Measurements from ENCODE around the gene SYNPO2L.

The SYNPO2L gene

GRCh38 chr10:73647875-73648651, 7.8 kb downstream of the SYNPO2L start:
- Histone ChIP-seq H3K4me1 (ENCODE audit: control insufficient read depth, low read depth, low read length) (no peaks in the 10 kb centered on the region), H3K9ac (ENCODE audit: low read length) (no peak overlapping the region)

GRCh38 chr10:73647211-73647874, 8.5 kb downstream of the SYNPO2L start:
- Histone ChIP-seq H3K36me3 (ENCODE audit: control insufficient read depth, low read depth, low read length) (no peaks in the 10 kb centered on the region), H3K4me1 (ENCODE audit: control insufficient read depth, low read depth, low read length) (no peaks in the 10 kb centered on the region), H3K27me3 (ENCODE audit: control insufficient read depth, insufficient read depth, low read length) (no peaks in the 10 kb centered on the region), H3K27ac (ENCODE audit: low read length) (no peak overlapping the region), H3K9me3 (ENCODE audit: control insufficient read depth, low read depth, low read length) (no peaks in the 10 kb centered on the region), H3K9ac (ENCODE audit: low read length) (no peak overlapping the region), H3K4me3 (ENCODE audit: low read length) (peak overlapping the region; percentile 38)

More at GRCh38 chr10:73647875-73648651, 7.8 kb downstream of the SYNPO2L start:
- H3K27ac ChIP-seq (ENCODE audit: low read length) = no peak overlapping the region
- H3K36me3 ChIP-seq (ENCODE audit: control insufficient read depth, low read depth, low read length) = no peaks in the 10 kb centered on the region
- H3K4me3 ChIP-seq (ENCODE audit: low read length) = peak overlapping the region; percentile 38
- no peaks in the 10 kb centered on the region for H3K27me3 ChIP-seq (ENCODE audit: control insufficient read depth, insufficient read depth, low read length)
- H3K9me3 ChIP-seq (ENCODE audit: control insufficient read depth, low read depth, low read length) = no peaks in the 10 kb centered on the region

- Histone ChIP-seq H3K36me3 (ENCODE audit: control insufficient read depth, low read depth, low read length) (no peaks in the 10 kb centered on the region), H3K4me3 (ENCODE audit: low read length) (no peak overlapping the region), H3K27me3 (ENCODE audit: control insufficient read depth, insufficient read depth, low read length) (no peaks in the 10 kb centered on the region), H3K9ac (ENCODE audit: low read length) (no peak overlapping the region), H3K9me3 (ENCODE audit: control insufficient read depth, low read depth, low read length) (no peaks in the 10 kb centered on the region), H3K27ac (ENCODE audit: low read length) (no peak overlapping the region), H3K4me1 (ENCODE audit: control insufficient read depth, low read depth, low read length) (no peaks in the 10 kb centered on the region)
Measured at GRCh38 chr10:73646598-73647041, 9.2 kb downstream of the SYNPO2L start.

GRCh38 chr10:73645251-73645650, 10.6 kb downstream of the SYNPO2L start:
- Histone ChIP-seq H3K9me3 (ENCODE audit: control insufficient read depth, low read depth, low read length) (no peaks in the 10 kb centered on the region), H3K9ac (ENCODE audit: low read length) (no peak overlapping the region), H3K27me3 (ENCODE audit: control insufficient read depth, insufficient read depth, low read length) (no peaks in the 10 kb centered on the region), H3K27ac (ENCODE audit: low read length) (no peak overlapping the region), H3K4me3 (ENCODE audit: low read length) (no peak overlapping the region), H3K36me3 (ENCODE audit: control insufficient read depth, low read depth, low read length) (no peaks in the 10 kb centered on the region), H3K4me1 (ENCODE audit: control insufficient read depth, low read depth, low read length) (no peaks in the 10 kb centered on the region)

- Histone ChIP-seq H3K27me3 (ENCODE audit: control insufficient read depth, insufficient read depth, low read length) (no peaks in the 10 kb centered on the region), H3K4me1 (ENCODE audit: control insufficient read depth, low read depth, low read length) (no peaks in the 10 kb centered on the region), H3K36me3 (ENCODE audit: control insufficient read depth, low read depth, low read length) (no peaks in the 10 kb centered on the region), H3K4me3 (ENCODE audit: low read length) (no peak overlapping the region), H3K9ac (ENCODE audit: low read length) (no peak overlapping the region), H3K27ac (ENCODE audit: low read length) (no peak overlapping the region), H3K9me3 (ENCODE audit: control insufficient read depth, low read depth, low read length) (no peaks in the 10 kb centered on the region)
Measured at GRCh38 chr10:73644767-73645166, 11.1 kb downstream of the SYNPO2L start.

GRCh38 chr10:73644015-73644743, 11.7 kb downstream of the SYNPO2L start:
- Histone ChIP-seq H3K9me3 (ENCODE audit: control insufficient read depth, low read depth, low read length) (no peaks in the 10 kb centered on the region), H3K4me3 (ENCODE audit: low read length) (no peak overlapping the region), H3K27ac (ENCODE audit: low read length) (no peak overlapping the region), H3K9ac (ENCODE audit: low read length) (no peak overlapping the region), H3K27me3 (ENCODE audit: control insufficient read depth, insufficient read depth, low read length) (no peaks in the 10 kb centered on the region), H3K36me3 (ENCODE audit: control insufficient read depth, low read depth, low read length) (no peaks in the 10 kb centered on the region), H3K4me1 (ENCODE audit: control insufficient read depth, low read depth, low read length) (no peaks in the 10 kb centered on the region)

- no peaks in the 10 kb centered on the region for H3K9me3 ChIP-seq (ENCODE audit: control insufficient read depth, low read depth, low read length)
- H3K4me1 ChIP-seq (ENCODE audit: control insufficient read depth, low read depth, low read length) = no peaks in the 10 kb centered on the region
- H3K4me3 ChIP-seq (ENCODE audit: low read length) = no peak overlapping the region
- no peaks in the 10 kb centered on the region for H3K27me3 ChIP-seq (ENCODE audit: control insufficient read depth, insufficient read depth, low read length)
- no peak overlapping the region for H3K27ac ChIP-seq (ENCODE audit: low read length)
- no peak overlapping the region for H3K9ac ChIP-seq (ENCODE audit: low read length)
- no peaks in the 10 kb centered on the region for H3K36me3 ChIP-seq (ENCODE audit: control insufficient read depth, low read depth, low read length)
Measured at GRCh38 chr10:73643362-73643761, 12.5 kb downstream of the SYNPO2L start.

- Histone ChIP-seq H3K27ac (ENCODE audit: low read length) (no peak within 1 kb of the TSS), H3K4me1 (ENCODE audit: control insufficient read depth, low read depth, low read length) (no peaks in the 10 kb centered on the region), H3K9ac (ENCODE audit: low read length) (no peak within 1 kb of the TSS), H3K36me3 (ENCODE audit: control insufficient read depth, low read depth, low read length) (no peaks in the 10 kb centered on the region), H3K27me3 (ENCODE audit: control insufficient read depth, insufficient read depth, low read length) (no peaks in the 10 kb centered on the region), H3K4me3 (ENCODE audit: low read length) (no peak within 1 kb of the TSS), H3K9me3 (ENCODE audit: control insufficient read depth, low read depth, low read length) (no peaks in the 10 kb centered on the region)
Measured at GRCh38 chr10:73641328-73642060, 14.3 kb downstream of the SYNPO2L start, which contains the start of gene MYOZ1. MYOZ1 (minus strand) TSS chr10:73641474; CDS start chr10:73640017, 1,457 bp downstream.

- Histone ChIP-seq H3K27ac (ENCODE audit: low read length) (no peak overlapping the region), H3K9ac (ENCODE audit: low read length) (no peak overlapping the region), H3K4me3 (ENCODE audit: low read length) (no peak overlapping the region), H3K36me3 (ENCODE audit: control insufficient read depth, low read depth, low read length) (no peaks in the 10 kb centered on the region), H3K9me3 (ENCODE audit: control insufficient read depth, low read depth, low read length) (no peaks in the 10 kb centered on the region), H3K27me3 (ENCODE audit: control insufficient read depth, insufficient read depth, low read length) (no peaks in the 10 kb centered on the region), H3K4me1 (ENCODE audit: control insufficient read depth, low read depth, low read length) (no peaks in the 10 kb centered on the region)
Measured at GRCh38 chr10:73639286-73639685, 16.5 kb downstream of the SYNPO2L start.

- H3K4me3 ChIP-seq (ENCODE audit: low read length) = no peak overlapping the region
- H3K9ac ChIP-seq (ENCODE audit: low read length) = no peak overlapping the region
- no peaks in the 10 kb centered on the region for H3K36me3 ChIP-seq (ENCODE audit: control insufficient read depth, low read depth, low read length)
- H3K9me3 ChIP-seq (ENCODE audit: control insufficient read depth, low read depth, low read length) = no peaks in the 10 kb centered on the region
- H3K4me1 ChIP-seq (ENCODE audit: control insufficient read depth, low read depth, low read length) = no peaks in the 10 kb centered on the region
- no peak overlapping the region for H3K27ac ChIP-seq (ENCODE audit: low read length)
- H3K27me3 ChIP-seq (ENCODE audit: control insufficient read depth, insufficient read depth, low read length) = no peaks in the 10 kb centered on the region
Measured at GRCh38 chr10:73635781-73636180, 20.0 kb downstream of the SYNPO2L start.

GRCh38 chr10:73634421-73634820, 21.4 kb downstream of the SYNPO2L start:
- H3K27ac ChIP-seq (ENCODE audit: low read length) = no peak overlapping the region
- H3K9ac ChIP-seq (ENCODE audit: low read length) = no peak overlapping the region
- no peaks in the 10 kb centered on the region for H3K36me3 ChIP-seq (ENCODE audit: control insufficient read depth, low read depth, low read length)
- H3K9me3 ChIP-seq (ENCODE audit: control insufficient read depth, low read depth, low read length) = no peaks in the 10 kb centered on the region
- no peaks in the 10 kb centered on the region for H3K27me3 ChIP-seq (ENCODE audit: control insufficient read depth, insufficient read depth, low read length)
- H3K4me3 ChIP-seq (ENCODE audit: low read length) = no peak overlapping the region
- H3K4me1 ChIP-seq (ENCODE audit: control insufficient read depth, low read depth, low read length) = no peaks in the 10 kb centered on the region

Data from iPS-18a (cell line).